Stimulated activated CD4-positive, alpha-beta T cell treated with anti-CD3 and anti-CD28 coated beads, Interleukin-15, amount 100 ng/mL, for 24 hours (primary cell): ENCODE measurements around the gene SERP2.

Source experiments
- DNase-seq: peaks from one replicate; pipeline ENCODE4 v3.0.0-alpha.2; 2020

SERP2 gene

DNA sequence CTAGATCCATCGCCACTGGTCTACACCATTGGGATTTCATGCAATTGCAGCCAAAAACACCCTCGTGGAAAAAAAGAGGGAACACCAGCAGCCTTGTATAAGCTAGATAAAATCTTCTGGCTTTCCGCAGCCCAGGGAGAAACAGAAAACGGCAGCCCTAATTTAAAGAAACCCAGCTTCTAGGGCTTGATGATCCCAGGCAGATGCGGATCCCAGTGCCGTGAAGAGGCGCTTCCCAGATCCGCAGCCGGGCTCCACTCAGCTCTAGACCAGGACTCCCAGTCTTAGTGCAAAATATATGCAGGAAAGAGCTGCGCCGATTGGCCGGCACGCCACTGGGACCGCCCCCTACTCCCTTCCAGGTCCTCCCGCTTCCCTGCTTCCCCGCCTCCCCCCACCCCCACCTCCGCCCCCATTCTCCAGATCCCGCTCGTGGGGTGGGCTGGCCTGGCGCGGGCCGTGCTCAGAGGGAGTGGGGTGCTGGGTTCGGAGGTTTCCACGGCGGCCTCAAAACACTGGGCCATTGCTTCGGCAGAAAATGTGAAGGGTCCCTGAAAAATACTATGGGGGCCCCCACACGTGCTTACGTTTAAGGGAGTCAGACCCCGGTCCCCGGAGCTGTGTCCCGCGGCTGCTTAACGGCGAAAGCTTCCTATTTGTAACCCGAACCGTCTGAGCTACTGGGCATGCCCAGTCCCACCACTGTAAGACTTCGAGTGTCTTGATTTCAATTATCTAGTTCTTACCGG, 63.1 kb downstream of the SERP2 start:
- DNase-seq = peak; percentile 58

DNA sequence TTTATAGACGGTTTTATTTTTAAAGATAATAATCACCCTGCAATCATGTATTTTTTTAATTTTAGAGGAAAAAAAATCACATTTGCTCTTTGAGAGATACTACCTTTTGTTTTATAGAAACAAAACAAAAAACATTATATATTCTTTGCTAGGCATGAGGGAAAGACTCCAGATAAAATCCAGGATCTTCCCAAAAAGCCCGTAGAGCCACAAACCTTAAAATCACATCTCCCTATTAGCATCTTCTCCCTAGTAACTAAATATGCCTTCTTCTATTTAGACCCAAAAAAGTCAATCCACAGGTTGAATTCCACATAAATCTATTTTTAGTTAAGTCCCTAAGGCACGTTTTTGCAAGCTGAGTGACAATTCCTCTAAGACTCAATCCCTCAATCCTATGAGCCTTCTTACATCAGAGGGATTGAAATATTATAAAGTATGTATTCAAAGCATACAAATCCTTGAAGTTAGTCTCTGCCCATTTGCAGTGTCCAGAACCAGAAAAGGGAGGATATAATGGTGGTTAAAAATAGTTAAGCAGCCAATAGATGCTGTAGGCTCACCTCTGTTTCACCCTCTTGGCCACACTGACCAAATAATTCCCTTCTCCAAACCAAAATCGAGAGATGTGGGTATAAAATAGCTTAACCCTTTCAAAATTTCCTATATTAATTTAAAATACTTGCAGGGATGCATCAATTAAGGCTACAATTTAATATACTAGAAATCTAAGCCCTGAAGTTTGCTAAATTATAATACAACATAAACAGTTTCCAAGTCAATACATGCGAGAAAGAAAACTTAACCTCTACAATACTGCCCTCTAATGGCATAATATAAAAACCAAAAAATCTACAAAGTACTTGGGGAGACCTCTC, 64.0 kb downstream of the SERP2 start:
- DNase-seq = no peak

DNA sequence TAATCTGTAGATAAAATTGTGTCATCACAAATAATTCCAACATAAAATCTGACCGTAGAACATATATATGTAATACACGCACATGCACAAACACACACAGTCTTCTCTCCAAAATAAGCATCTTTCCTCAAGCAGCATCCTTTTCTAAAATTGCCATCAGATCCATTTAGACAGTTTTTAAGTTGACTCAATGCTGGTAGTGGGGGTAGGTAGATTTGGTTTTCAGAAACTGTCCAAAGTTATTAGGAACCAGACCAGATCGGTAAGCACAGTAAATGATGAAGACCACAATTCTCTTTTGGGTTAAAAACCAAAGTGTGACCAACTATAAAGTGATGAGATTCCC, 64.6 kb downstream of the SERP2 start:
- no peak for DNase-seq

DNA sequence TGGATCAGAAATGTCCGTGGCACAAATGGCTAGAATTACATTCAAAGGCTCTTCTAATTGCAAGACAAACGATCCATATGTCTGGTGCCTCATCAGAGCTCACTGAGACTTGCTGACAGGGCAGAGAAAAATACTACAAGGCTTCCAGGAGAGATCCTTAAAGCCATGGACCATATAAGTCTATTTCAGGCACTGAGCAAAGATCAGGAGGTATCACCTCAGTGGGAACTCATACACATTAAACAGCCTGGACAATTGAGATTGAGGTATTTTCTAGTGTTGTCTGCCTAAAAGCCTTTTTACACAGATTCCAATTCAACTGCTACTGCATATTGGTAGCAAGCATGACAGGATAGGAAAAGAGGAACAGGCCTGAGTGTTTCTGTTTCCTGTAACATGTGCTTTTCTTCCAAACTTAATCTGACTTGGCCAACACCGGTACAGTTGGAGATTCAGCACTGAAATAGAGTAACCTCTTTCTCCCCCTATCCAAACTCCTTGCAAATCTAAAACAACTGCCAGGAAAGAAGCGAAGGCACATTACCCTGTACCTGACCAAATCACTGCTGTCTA, 65.9 kb downstream of the SERP2 start:
- no peak for DNase-seq

DNA sequence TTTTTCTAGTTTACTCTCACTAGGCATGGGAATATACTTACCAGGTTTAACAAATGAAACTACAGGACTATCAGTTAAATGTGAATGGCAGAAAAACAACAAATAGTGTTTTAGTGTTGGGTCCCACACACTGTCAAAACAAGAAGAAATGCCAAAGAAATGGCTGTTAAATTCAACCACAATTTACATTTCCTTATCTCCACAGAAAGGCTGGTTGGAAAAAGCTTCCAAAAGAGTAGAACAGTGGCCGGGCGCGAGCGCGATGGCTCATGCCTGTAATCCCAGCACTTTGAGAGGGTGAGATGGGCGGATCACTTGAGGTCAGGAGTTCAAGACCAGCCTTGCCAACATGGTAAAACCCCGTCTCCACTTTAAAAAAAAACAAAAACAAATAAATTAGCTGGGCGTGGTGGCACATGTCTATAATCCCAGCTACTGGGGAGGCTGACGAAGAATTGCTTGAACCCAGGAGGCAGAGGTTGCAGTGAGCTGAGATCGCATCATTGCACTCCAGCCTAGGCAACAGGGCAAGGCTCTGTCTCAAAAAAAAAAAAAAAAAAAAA, 66.5 kb downstream of the SERP2 start:
- no peak for DNase-seq
